ENCODE data around the gene SPARCL1. TPM values are rescaled to one million over a fixed set of nuclear protein-coding genes. Genes with fewer than 3 reads are reported as not detected.

Gene SPARCL1
- total and polyA plus RNA-seq, 2 experiments from 2014 or later: not detected

- WGBS, 2 experiments (ENCODE audit: low coverage in 1 of 2, low lambda C conversion rate in 2 of 2, missing lambda C conversion rate in 2 of 2): 86 to 98% methylated on average over 3 of the region's 3 CpGs
- Histone ChIP-seq H2AFZ (no peak overlapping the region), H4K20me1 (ENCODE audit: insufficient read depth) (no peaks in the 10 kb centered on the region), H3K4me1 (ENCODE audit: insufficient read depth) (peaks cover 25% of the 10 kb centered on the region), H3K27me3 (replicated peaks; ENCODE audit: insufficient read depth) (no peaks in the 10 kb centered on the region), H3K79me2 (ENCODE audit: insufficient read depth) (no peaks in the 10 kb centered on the region), H3K9me3 (ENCODE audit: low read depth) (no peaks in the 10 kb centered on the region), H3K4me3 (no peak overlapping the region), H3K4me2 (ENCODE audit: unreplicated experiment) (no peak overlapping the region), H3K9ac (no peak overlapping the region), H3K27ac (no peak overlapping the region), H3K36me3 (ENCODE audit: low read depth) (no peaks in the 10 kb centered on the region), H3K9me2 (ENCODE audit: insufficient read depth) (no peaks in the 10 kb centered on the region), H3F3A (ENCODE audit: insufficient read depth) (peaks cover 18% of the 10 kb centered on the region)
- in situ Hi-C loops (cut with MboI): no loop called here
- no peak for DNase-seq
- TF ChIP-seq EZH2phosphoT487 (IDR thresholded peaks at IDR 0.05; ENCODE audit: insufficient read depth, low read depth) (no peak), EZH2 (IDR thresholded peaks at IDR 0.05; ENCODE audit: insufficient read depth, poor library complexity, severe bottlenecking) (no peak)
These were observed 23.3 kb downstream of the SPARCL1 start for GRCh38 chr4:87505862-87506261.

GRCh38 chr4:87502580-87503238 is 26.5 kb downstream of the SPARCL1 start:
- H3K27me3 ChIP-seq (replicated peaks; ENCODE audit: insufficient read depth): no peaks in the 10 kb centered on the region
- TF ChIP-seq EZH2 (IDR thresholded peaks at IDR 0.05; ENCODE audit: insufficient read depth, poor library complexity, severe bottlenecking): no peak
- no peak for TF ChIP-seq EZH2phosphoT487 (IDR thresholded peaks at IDR 0.05; ENCODE audit: insufficient read depth, low read depth)
- no peaks in the 10 kb centered on the region for H4K20me1 ChIP-seq (ENCODE audit: insufficient read depth)
- H3K9me2 ChIP-seq (ENCODE audit: insufficient read depth): no peaks in the 10 kb centered on the region
- H3K9me3 ChIP-seq (ENCODE audit: low read depth): no peaks in the 10 kb centered on the region
- H3K4me3 ChIP-seq: no peak overlapping the region
- H3K4me2 ChIP-seq (ENCODE audit: unreplicated experiment): no peak overlapping the region
- peak; percentile 18 for DNase-seq
- in situ Hi-C loops (cut with MboI): no loop called here
- no peak overlapping the region for H3K9ac ChIP-seq
- no peaks in the 10 kb centered on the region for H3K36me3 ChIP-seq (ENCODE audit: low read depth)
- H2AFZ ChIP-seq: no peak overlapping the region
- H3F3A ChIP-seq (ENCODE audit: insufficient read depth): peaks cover 25% of the 10 kb centered on the region
- no peak overlapping the region for H3K27ac ChIP-seq
- H3K4me1 ChIP-seq (ENCODE audit: insufficient read depth): peaks cover 27% of the 10 kb centered on the region
- no peaks in the 10 kb centered on the region for H3K79me2 ChIP-seq (ENCODE audit: insufficient read depth)

GRCh38 chr4:87500092-87500462 is 29.1 kb downstream of the SPARCL1 start:
- H4K20me1 ChIP-seq (ENCODE audit: insufficient read depth): no peaks in the 10 kb centered on the region
- no peak overlapping the region for H3K4me2 ChIP-seq (ENCODE audit: unreplicated experiment)
- H3K9ac ChIP-seq: no peak overlapping the region
- peaks cover 12% of the 10 kb centered on the region; the same call in 1 of the 2 replicates for H3K4me1 ChIP-seq (ENCODE audit: insufficient read depth)
- no peaks in the 10 kb centered on the region for H3K9me2 ChIP-seq (ENCODE audit: insufficient read depth)
- no peaks in the 10 kb centered on the region for H3K79me2 ChIP-seq (ENCODE audit: insufficient read depth)
- no peak overlapping the region for H3K4me3 ChIP-seq
- H3K27ac ChIP-seq: no peak overlapping the region
- peaks cover 11% of the 10 kb centered on the region for H3F3A ChIP-seq (ENCODE audit: insufficient read depth)
- TF ChIP-seq EZH2phosphoT487 (IDR thresholded peaks at IDR 0.05; ENCODE audit: insufficient read depth, low read depth): no peak
- no peak for TF ChIP-seq EZH2 (IDR thresholded peaks at IDR 0.05; ENCODE audit: insufficient read depth, poor library complexity, severe bottlenecking)
- H3K27me3 ChIP-seq (replicated peaks; ENCODE audit: insufficient read depth): no peaks in the 10 kb centered on the region
- no peaks in the 10 kb centered on the region for H3K36me3 ChIP-seq (ENCODE audit: low read depth)
- no peaks in the 10 kb centered on the region for H3K9me3 ChIP-seq (ENCODE audit: low read depth)
- no peak for DNase-seq
- no peak overlapping the region for H2AFZ ChIP-seq
- 67 to 70% methylated on average over 4 of the region's 4 CpGs for WGBS, 2 experiments (ENCODE audit: low coverage in 1 of 2, low lambda C conversion rate in 2 of 2, missing lambda C conversion rate in 2 of 2)
- in situ Hi-C loops (cut with MboI): no loop called here

- Histone ChIP-seq H3K9me2 (ENCODE audit: insufficient read depth) (no peaks in the 10 kb centered on the region), H3K27ac (no peak overlapping the region), H3K4me3 (no peak overlapping the region), H3K27me3 (replicated peaks; ENCODE audit: insufficient read depth) (no peaks in the 10 kb centered on the region), H4K20me1 (ENCODE audit: insufficient read depth) (no peaks in the 10 kb centered on the region), H3F3A (ENCODE audit: insufficient read depth) (peaks cover 11% of the 10 kb centered on the region), H3K36me3 (ENCODE audit: low read depth) (no peaks in the 10 kb centered on the region), H3K4me1 (ENCODE audit: insufficient read depth) (peaks cover 12% of the 10 kb centered on the region; the same call in 1 of the 2 replicates), H3K9ac (no peak overlapping the region), H3K4me2 (ENCODE audit: unreplicated experiment) (no peak overlapping the region), H2AFZ (no peak overlapping the region), H3K79me2 (ENCODE audit: insufficient read depth) (no peaks in the 10 kb centered on the region), H3K9me3 (ENCODE audit: low read depth) (no peaks in the 10 kb centered on the region)
- WGBS, 2 experiments (ENCODE audit: low coverage in 1 of 2, low lambda C conversion rate in 2 of 2, missing lambda C conversion rate in 2 of 2): 81 to 82% methylated on average over 7 of the region's 7 CpGs
- in situ Hi-C loops (cut with MboI): no loop called here
- no peak for TF ChIP-seq EZH2 (IDR thresholded peaks at IDR 0.05; ENCODE audit: insufficient read depth, poor library complexity, severe bottlenecking)
- TF ChIP-seq EZH2phosphoT487 (IDR thresholded peaks at IDR 0.05; ENCODE audit: insufficient read depth, low read depth): no peak
- DNase-seq: no peak
These were observed 29.6 kb downstream of the SPARCL1 start for GRCh38 chr4:87499403-87500091.
